B cell (primary cell): ENCODE results near the gene EEFSEC. TPM values are rescaled to one million over a fixed set of nuclear protein-coding genes. Genes with fewer than 3 reads are reported as not detected.

ENCODE experiments used
- ATAC-seq: fragments of 200-7000 bp; cut with Tn5 transposase; one replicate; pipeline ENCODE4 v1.10.0; 2021; ENCODE audit warnings: low read depth, mild to moderate bottlenecking, moderate number of reproducible peaks, moderate library complexity
- CTCF ChIA-PET: fragments of 350-600 bp; sonication (Branson Sonifier 250); formaldehyde crosslinking; loops from one replicate; lab custom pipeline; 2021; ENCODE audit warnings: antibody characterized with exemption, inconsistent platforms; lab: Charles Lee
- POLR2A ChIA-PET: fragments of 350-600 bp; sonication (Branson Sonifier 250); formaldehyde crosslinking; loops from one replicate; lab custom pipeline; 2021; ENCODE audit warnings: antibody characterized with exemption; lab: Charles Lee
- DNase-seq: peaks from one replicate; pipeline ENCODE4 v3.0.0; 2013
- H2AFZ ChIP-seq: 2 replicates; pipeline ENCODE4 v1.6.1; 2012; ENCODE audit warnings: mild to moderate bottlenecking, low read depth, low read length; ENCODE audit not compliant: insufficient read depth, poor library complexity, severe bottlenecking
- H3K27ac ChIP-seq, 2 donors: 1 replicate in 1 of 2; 2 replicates in 1 of 2; pipeline ENCODE4 v1.5.1; 2012 to 2013; ENCODE audit warnings: low read length in 2 of 2, mild to moderate bottlenecking in 2 of 2, moderate library complexity in 1 of 2
- H3K27me3 ChIP-seq, 4 experiments: fragments of 200-600 bp in 1 of 4; sonication (generic) in 1 of 4; replicated peaks in 1 of 4; 1 replicate in 2 of 4; 2 replicates in 2 of 4; pipeline versions ENCODE4 v1.6.1 to v1.7.0; 2013 to 2016; ENCODE audit warnings: low read length in 3 of 4, mild to moderate bottlenecking in 2 of 4, mixed read lengths in 1 of 4, moderate library complexity in 1 of 4; ENCODE audit not compliant: insufficient read depth in 4 of 4, control insufficient read depth in 3 of 4; ENCODE audit errors: control extremely low read depth in 1 of 4
- H3K36me3 ChIP-seq, 2 experiments: replicated peaks in 1 of 2; 1 replicate in 1 of 2; 2 replicates in 1 of 2; pipeline versions ENCODE4 v1.6.1 to v1.7.1; 2013; ENCODE audit warnings: low read length in 1 of 2; ENCODE audit not compliant: insufficient read depth in 2 of 2, control insufficient read depth in 1 of 2; ENCODE audit errors: control extremely low read depth in 1 of 2, extremely low read depth in 1 of 2
- H3K4me1 ChIP-seq, 2 donors: fragments of 200-600 bp in 1 of 2; sonication (generic) in 1 of 2; 1 replicate in 1 of 2; 2 replicates in 1 of 2; pipeline versions ENCODE4 v1.5.1 to v1.6.1; 2013 to 2017; ENCODE audit warnings: low read length in 2 of 2; ENCODE audit not compliant: control insufficient read depth in 2 of 2, insufficient read depth in 2 of 2
- H3K4me2 ChIP-seq: replicated peaks from 2 replicates; pipeline ENCODE3; 2012; ENCODE audit warnings: mild to moderate bottlenecking, low read depth, low read length; ENCODE audit not compliant: poor library complexity, severe bottlenecking
- H3K4me3 ChIP-seq, 5 experiments: fragments of 200-600 bp in 1 of 5; sonication (generic) in 1 of 5; 1 replicate in 3 of 5; 2 replicates in 2 of 5; pipeline versions ENCODE4 v1.5.1 to v1.7.0; 2011 to 2016; ENCODE audit warnings: low read length in 4 of 5, mild to moderate bottlenecking in 4 of 5, low read depth in 2 of 5, control low read depth in 1 of 5, moderate library complexity in 1 of 5; ENCODE audit not compliant: insufficient read depth in 1 of 5; ENCODE audit errors: control extremely low read depth in 1 of 5, extremely low read depth in 1 of 5
- H3K79me2 ChIP-seq: fragments of 200-600 bp; sonication (generic); one replicate; pipeline ENCODE4 v1.6.0; 2016; ENCODE audit warnings: low read length; ENCODE audit not compliant: control insufficient read depth, insufficient read depth
- H3K9ac ChIP-seq: fragments of 200-600 bp; sonication (generic); 2 replicates; pipeline ENCODE4 v1.6.1; 2017; ENCODE audit warnings: mild to moderate bottlenecking, low read length, moderate library complexity
- H3K9me3 ChIP-seq, 3 donors: one replicate each; pipeline versions ENCODE4 v1.6.1 to v1.7.1; 2013; ENCODE audit warnings: low read length in 2 of 3; ENCODE audit not compliant: control insufficient read depth in 2 of 3, insufficient read depth in 1 of 3; ENCODE audit errors: control extremely low read depth in 1 of 3
- H4K20me1 ChIP-seq: 2 replicates; pipeline ENCODE4 v1.6.0; 2012; ENCODE audit warnings: mild to moderate bottlenecking, low read length; ENCODE audit not compliant: insufficient read depth, control insufficient read depth, poor library complexity, severe bottlenecking
- H3K27ac Mint-ChIP-seq: one replicate; pipeline ENCODE4 v1.8.0; 2021; ENCODE audit warnings: mixed read lengths
- H3K27me3 Mint-ChIP-seq: one replicate; pipeline ENCODE4 v1.8.0; 2021; ENCODE audit warnings: mixed read lengths
- H3K4me1 Mint-ChIP-seq: one replicate; pipeline ENCODE4 v1.8.0; 2021; ENCODE audit warnings: mixed read lengths
- H3K4me3 Mint-ChIP-seq: one replicate; pipeline ENCODE4 v1.8.0; 2021; ENCODE audit warnings: mixed read lengths
- H3K9me3 Mint-ChIP-seq: one replicate; pipeline ENCODE4 v1.8.0; 2022; ENCODE audit warnings: mixed read lengths; ENCODE audit not compliant: insufficient read depth
- CTCF ChIP-seq: fragments of 200-600 bp; IDR thresholded peaks from one replicate; pipeline ENCODE4 v1.8.0; 2022; ENCODE audit warnings: antibody characterized with exemption, mild to moderate bottlenecking
- EZH2 ChIP-seq: IDR thresholded peaks from 2 replicates; pipeline ENCODE4 v1.6.1; 2012; ENCODE audit warnings: borderline replicate concordance, low read depth, mild to moderate bottlenecking, moderate library complexity, low read length; ENCODE audit not compliant: insufficient read depth, poor library complexity, severe bottlenecking
- WGBS: methylation state at CpG from one replicate; pipeline ENCODE4 v1.1.5; 2013; ENCODE audit warnings: missing lambda C conversion rate; ENCODE audit not compliant: insufficient coverage; 5-methylcytosine and 5-hydroxymethylcytosine counted together
- intact Hi-C: fragments of 100-400 bp; cut with micrococcal nuclease; formaldehyde crosslinking; loops from one replicate; pipeline ENCODE4 v1.10.0; 2022
- polyA plus RNA-seq: library from polyadenylated mRNA; depleted of rRNA; stranded (reverse); fragments of >200 nt; gene quantifications from 2 replicates; pipeline ENCODE4 v1.2.3, GENCODE V29; 2012
- total RNA-seq, 2 donors: library from RNA; stranded (reverse); fragments of 120-200 nt in 1 of 2; gene quantifications; 1 replicate in 1 of 2; 2 replicates in 1 of 2; pipeline versions ENCODE4 v1.2.3 to v1.2.4, GENCODE V29; 2013 to 2022

The EEFSEC gene
- total and polyA plus RNA-seq, 2 donors (not counting 1 experiment from before 2014, with no cell fraction given), result 17.9 to 18.4 TPM

GRCh38 chr3:128369881-128370642, 216.8 kb downstream of the EEFSEC start:
- Histone ChIP-seq H3K79me2 (peaks cover 3% of the 10 kb centered on the region), H3K4me1 (peaks cover 18 to 26% of the 10 kb centered on the region in 2 donors), H3K4me2 (peak overlapping the region; percentile 41), H4K20me1 (peaks cover 7% of the 10 kb centered on the region), H3K9ac (no peak overlapping the region), H3K27me3 (no peaks in the 10 kb centered on the region), H2AFZ (no peak overlapping the region), H3K9me3 (no peaks in the 10 kb centered on the region), H3K27ac (no peak overlapping the region), H3K4me3 (no peak overlapping the region), H3K36me3 (peaks cover 0 to 11% of the 10 kb centered on the region in 2 experiments)
- TF ChIP-seq EZH2 (no peak), CTCF (no peak)
- Mint-ChIP-seq H3K4me3 (no peak overlapping the region), H3K27ac (no peak overlapping the region), H3K4me1 (peaks cover 43% of the 10 kb centered on the region), H3K9me3 (no peaks in the 10 kb centered on the region), H3K27me3 (no peaks in the 10 kb centered on the region)
- ChIA-PET POLR2A (no interaction called here), CTCF (no interaction called here)
- WGBS, result 63% methylated on average over 8 of the region's 10 CpGs
- intact Hi-C loops, result no loop called here
- DNase-seq (no peak), ATAC-seq (peak; percentile 54)

- Histone ChIP-seq H2AFZ (no peak overlapping the region), H3K4me1 (peaks cover 24 to 27% of the 10 kb centered on the region in 2 donors), H3K9me3 (no peaks in the 10 kb centered on the region), H3K4me2 (no peak overlapping the region), H3K4me3 (no peak overlapping the region), H3K9ac (no peak overlapping the region), H3K27ac (no peak overlapping the region), H4K20me1 (peaks cover 7% of the 10 kb centered on the region), H3K36me3 (peaks cover 0 to 14% of the 10 kb centered on the region in 2 experiments), H3K27me3 (no peaks in the 10 kb centered on the region), H3K79me2 (peaks cover 3% of the 10 kb centered on the region)
- CTCF ChIA-PET, result no interaction called here
- POLR2A ChIA-PET, result interaction anchor here (0.6 kb wide), 1 partner anchor 110 kb away, joined by 5 read pairs; no protein-coding TSS in a partner anchor
- 92% methylated on average over 4 of the region's 5 CpGs for WGBS
- Mint-ChIP-seq H3K27me3 (no peaks in the 10 kb centered on the region), H3K4me3 (no peak overlapping the region), H3K4me1 (peaks cover 50% of the 10 kb centered on the region), H3K27ac (no peak overlapping the region), H3K9me3 (no peaks in the 10 kb centered on the region)
- intact Hi-C loops, result no loop called here
- DNase-seq (no peak), ATAC-seq (no peak)
- TF ChIP-seq EZH2 (no peak), CTCF (no peak)
These were observed 219.0 kb downstream of the EEFSEC start for GRCh38 chr3:128372281-128372680.
